ENCODE results near the gene MRPS9. TPM values are rescaled to one million over a fixed set of nuclear protein-coding genes. Genes with fewer than 3 reads are reported as not detected.

MRPS9 gene
- total RNA-seq, 1 experiment from 2014 or later = 49.7 TPM

GRCh38 chr2:105130546-105130945 lies 92.7 kb downstream of the MRPS9 start:
- intact Hi-C loops (cut with micrococcal nuclease) = no loop called here
- TF ChIP-seq SIN3A (IDR thresholded peaks at IDR 0.05; ENCODE audit: low read depth) (no peak), JUND (IDR thresholded peaks at IDR 0.05) (no peak), SRF (IDR thresholded peaks at IDR 0.05; ENCODE audit: low read depth) (no peak), ELF1 (IDR thresholded peaks at IDR 0.05; ENCODE audit: borderline replicate concordance, low read depth) (no peak), RAD21 (IDR thresholded peaks at IDR 0.05; ENCODE audit: low read depth) (no peak), SP1 (IDR thresholded peaks at IDR 0.05; ENCODE audit: low read depth) (no peak), EZH2phosphoT487 (IDR thresholded peaks at IDR 0.05; ENCODE audit: borderline replicate concordance) (no peak), REST (IDR thresholded peaks at IDR 0.05; ENCODE audit: low read depth) (no peak), MAX (IDR thresholded peaks at IDR 0.05) (no peak)

More at GRCh38 chr2:105130546-105130945, 92.7 kb downstream of the MRPS9 start:
- no peak for ATAC-seq
- no peaks in the 10 kb centered on the region for H3K9me2 ChIP-seq (ENCODE audit: insufficient read depth)
- POLR2A ChIA-PET = no interaction called here
- H3K27me3 ChIP-seq (ENCODE audit: insufficient read depth, low read length) = no peaks in the 10 kb centered on the region
- no peak for DNase-seq (ENCODE audit: low read depth, low spot score)
- peaks cover 3 to 6% of the 10 kb centered on the region in 2 experiments; a peak in 2 of 4 replicates for H3K4me1 ChIP-seq (ENCODE audit: control insufficient read depth in 1 of 2, insufficient read depth in 2 of 2, low read length in 2 of 2)
- no peak overlapping the region for H3K4me2 ChIP-seq (ENCODE audit: low read length)
- RAD21 ChIA-PET (ENCODE audit: low non-redundant PET in 1 of 2, low total read pairs in 2 of 2, uncharacterized antibody in 2 of 2, unreplicated experiment in 2 of 2) = no interaction called here
- H3K79me2 ChIP-seq (ENCODE audit: insufficient read depth, low read length) = no peaks in the 10 kb centered on the region
- H3K27ac ChIP-seq (ENCODE audit: low read depth, low read length) = no peak overlapping the region
- BruUV-seq (replicated peaks) = no TSS peak
- H4K20me1 ChIP-seq (ENCODE audit: insufficient read depth) = no peaks in the 10 kb centered on the region
- H3K9ac ChIP-seq (ENCODE audit: low read length) = no peak overlapping the region
- no peak overlapping the region for H3K4me3 ChIP-seq (replicated peaks in 1 of 2; ENCODE audit: low read depth in 1 of 2, low read length in 2 of 2)
- no peak overlapping the region for H2AFZ ChIP-seq (ENCODE audit: low read depth, low read length, poor library complexity, severe bottlenecking)
- H3K9me3 ChIP-seq (ENCODE audit: control insufficient read depth in 1 of 2, insufficient read depth in 1 of 2, low read depth in 1 of 2, low read length in 2 of 2) = no peaks in the 10 kb centered on the region
- H3K36me3 ChIP-seq (ENCODE audit: control insufficient read depth in 1 of 2, insufficient read depth in 2 of 2, low read length in 2 of 2) = no peaks in the 10 kb centered on the region
- CTCF ChIA-PET = no interaction called here
